NT2/D1 (cell line): Measurements from ENCODE around the gene HMGCS1.

ENCODE experiments used
- DNase-seq: peaks from one replicate; pipeline ENCODE4 v3.0.0-alpha.2; 2011; ENCODE audit warnings: low read depth, low spot score
- H3K27me3 ChIP-seq: 2 replicates; pipeline ENCODE4 v1.6.0; 2011; ENCODE audit warnings: mild to moderate bottlenecking; ENCODE audit not compliant: insufficient read length, insufficient read depth
- H3K36me3 ChIP-seq: 2 replicates; pipeline ENCODE4 v1.6.1; 2011; ENCODE audit warnings: mild to moderate bottlenecking, low read length, mixed read lengths; ENCODE audit not compliant: insufficient read depth, insufficient read length
- H3K4me1 ChIP-seq: 2 replicates; pipeline ENCODE4 v1.5.1; 2011; ENCODE audit not compliant: insufficient read depth, insufficient read length
- H3K4me3 ChIP-seq: 2 replicates; pipeline ENCODE4 v1.5.1; 2011; ENCODE audit warnings: low read depth; ENCODE audit not compliant: insufficient read length
- H3K9ac ChIP-seq: 2 replicates; pipeline ENCODE4 v1.6.0; 2011; ENCODE audit warnings: low read depth; ENCODE audit not compliant: insufficient read length
- H3K9me3 ChIP-seq: 2 replicates; pipeline ENCODE4 v1.5.1; 2011; ENCODE audit warnings: mild to moderate bottlenecking, low read length; ENCODE audit not compliant: insufficient read depth
- SUZ12 ChIP-seq: IDR thresholded peaks from 2 replicates; pipeline ENCODE4 v1.6.1; 2011; ENCODE audit not compliant: insufficient read length, insufficient read depth; ENCODE audit errors: extremely low read depth
- YY1 ChIP-seq: IDR thresholded peaks from 2 replicates; pipeline ENCODE4 v1.6.1; 2011; ENCODE audit not compliant: insufficient read length, insufficient read depth
- ZNF274 ChIP-seq: IDR thresholded peaks from 2 replicates; pipeline ENCODE4 v1.6.1; 2011; ENCODE audit warnings: mild to moderate bottlenecking, low read depth, low read length

Gene HMGCS1

GRCh38 chr5:43256261-43256966 lies 56.8 kb downstream of the HMGCS1 start:
- Histone ChIP-seq H3K4me1 (no peaks in the 10 kb centered on the region), H3K27me3 (no peaks in the 10 kb centered on the region), H3K36me3 (no peaks in the 10 kb centered on the region), H3K4me3 (no peak overlapping the region), H3K9me3 (no peaks in the 10 kb centered on the region), H3K9ac (no peak overlapping the region)
- TF ChIP-seq YY1 (no peak), SUZ12 (no peak), ZNF274 (no peak)
- no peak for DNase-seq

- H3K36me3 ChIP-seq = no peaks in the 10 kb centered on the region
- no peaks in the 10 kb centered on the region for H3K27me3 ChIP-seq
- H3K9ac ChIP-seq = no peak overlapping the region
- H3K9me3 ChIP-seq = no peaks in the 10 kb centered on the region
- DNase-seq = no peak
- no peaks in the 10 kb centered on the region for H3K4me1 ChIP-seq
- no peak for TF ChIP-seq ZNF274
- no peak for TF ChIP-seq SUZ12
- TF ChIP-seq YY1 = no peak
- no peak overlapping the region for H3K4me3 ChIP-seq
Observed at GRCh38 chr5:43255704-43256103, 57.5 kb downstream of the HMGCS1 start.

- Histone ChIP-seq H3K9ac (no peak overlapping the region), H3K4me3 (no peak overlapping the region), H3K36me3 (no peaks in the 10 kb centered on the region), H3K4me1 (no peaks in the 10 kb centered on the region), H3K27me3 (no peaks in the 10 kb centered on the region), H3K9me3 (no peaks in the 10 kb centered on the region)
- TF ChIP-seq YY1 = no peak
- TF ChIP-seq SUZ12 = no peak
- TF ChIP-seq ZNF274 = no peak
- DNase-seq = no peak
Observed at GRCh38 chr5:43251754-43252153, 61.5 kb downstream of the HMGCS1 start.

- Histone ChIP-seq H3K9ac (no peak overlapping the region), H3K27me3 (no peaks in the 10 kb centered on the region), H3K9me3 (no peaks in the 10 kb centered on the region), H3K4me1 (peaks cover 6% of the 10 kb centered on the region), H3K4me3 (no peak overlapping the region), H3K36me3 (no peaks in the 10 kb centered on the region)
- DNase-seq = no peak
- no peak for TF ChIP-seq ZNF274
- no peak for TF ChIP-seq SUZ12
- no peak for TF ChIP-seq YY1
Observed at GRCh38 chr5:43245724-43246385, 67.4 kb downstream of the HMGCS1 start.

- H3K4me3 ChIP-seq = no peak overlapping the region
- H3K27me3 ChIP-seq = no peaks in the 10 kb centered on the region
- DNase-seq = no peak
- no peak overlapping the region for H3K9ac ChIP-seq
- peaks cover 6% of the 10 kb centered on the region for H3K4me1 ChIP-seq
- H3K9me3 ChIP-seq = no peaks in the 10 kb centered on the region
- no peak for TF ChIP-seq ZNF274
- no peak for TF ChIP-seq SUZ12
- no peak for TF ChIP-seq YY1
- H3K36me3 ChIP-seq = no peaks in the 10 kb centered on the region
Observed at GRCh38 chr5:43244823-43245565, 68.2 kb downstream of the HMGCS1 start.

GRCh38 chr5:43243270-43243669 lies 69.9 kb downstream of the HMGCS1 start:
- H3K9me3 ChIP-seq = no peaks in the 10 kb centered on the region
- no peak for TF ChIP-seq ZNF274
- TF ChIP-seq SUZ12 = no peak
- no peak for TF ChIP-seq YY1
- H3K9ac ChIP-seq = no peak overlapping the region
- no peaks in the 10 kb centered on the region for H3K36me3 ChIP-seq
- no peak overlapping the region for H3K4me3 ChIP-seq
- DNase-seq = no peak
- peaks cover 6% of the 10 kb centered on the region for H3K4me1 ChIP-seq
- H3K27me3 ChIP-seq = no peaks in the 10 kb centered on the region

GRCh38 chr5:43242196-43242595 lies 71.0 kb downstream of the HMGCS1 start:
- Histone ChIP-seq H3K9me3 (no peaks in the 10 kb centered on the region), H3K9ac (no peak overlapping the region), H3K27me3 (no peaks in the 10 kb centered on the region), H3K4me1 (peaks cover 6% of the 10 kb centered on the region), H3K36me3 (no peaks in the 10 kb centered on the region), H3K4me3 (no peak overlapping the region)
- TF ChIP-seq ZNF274 = no peak
- TF ChIP-seq YY1 = no peak
- TF ChIP-seq SUZ12 = no peak
- no peak for DNase-seq
